HG02763 (cell line): ENCODE measurements around the gene SUGCT.
"Not testable (repeated sequence)": the region's sequence is repeated elsewhere in the genome, so short reads cannot be mapped to it uniquely, and the experiment has no call there.

Experiments
- ATAC-seq: cut with Tn5 transposase; IDR thresholded peaks from one replicate; pipeline ENCODE4 v1.9.1; 2021; ENCODE audit warnings: mild to moderate bottlenecking, moderate library complexity; ENCODE audit not compliant: unreplicated experiment

The SUGCT gene

DNA sequence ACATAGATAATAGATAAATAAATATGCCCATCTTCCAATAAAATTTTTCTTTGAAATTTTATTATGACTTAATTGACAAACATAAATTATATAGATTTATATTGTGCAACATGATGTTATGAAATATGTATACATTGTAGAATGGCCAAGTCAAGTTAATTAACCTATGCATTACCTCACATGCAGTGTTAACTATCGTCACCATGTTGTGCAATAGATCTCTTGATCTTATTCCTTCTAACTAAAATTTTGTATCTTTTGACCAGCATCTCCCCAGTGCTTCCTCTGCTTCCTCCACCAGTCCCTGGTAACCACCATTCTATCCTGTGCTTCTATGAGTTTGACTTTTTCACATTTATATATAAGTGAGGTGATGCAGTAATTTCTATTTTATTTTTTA is 259.6 kb downstream of the SUGCT start:
- ATAC-seq = no peak

DNA sequence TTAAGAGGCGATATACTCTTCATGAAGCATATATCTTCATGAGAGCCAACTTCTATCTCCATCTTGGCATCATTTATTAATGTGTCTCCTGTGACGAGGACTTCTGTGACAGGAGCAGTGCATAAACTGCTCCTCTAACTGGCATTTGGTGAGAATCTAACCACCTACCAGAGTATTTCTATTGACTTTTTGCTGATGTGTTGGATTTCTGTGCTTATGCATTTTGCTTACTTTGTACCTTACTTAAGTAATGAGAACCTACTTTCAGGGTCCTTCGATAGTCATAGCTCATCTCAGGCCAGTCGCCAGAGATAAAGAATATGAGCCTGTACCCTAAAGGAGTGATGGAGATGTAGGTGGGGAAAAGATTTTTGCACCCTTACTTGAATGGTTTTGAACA is 265.7 kb downstream of the SUGCT start:
- ATAC-seq = no peak

DNA sequence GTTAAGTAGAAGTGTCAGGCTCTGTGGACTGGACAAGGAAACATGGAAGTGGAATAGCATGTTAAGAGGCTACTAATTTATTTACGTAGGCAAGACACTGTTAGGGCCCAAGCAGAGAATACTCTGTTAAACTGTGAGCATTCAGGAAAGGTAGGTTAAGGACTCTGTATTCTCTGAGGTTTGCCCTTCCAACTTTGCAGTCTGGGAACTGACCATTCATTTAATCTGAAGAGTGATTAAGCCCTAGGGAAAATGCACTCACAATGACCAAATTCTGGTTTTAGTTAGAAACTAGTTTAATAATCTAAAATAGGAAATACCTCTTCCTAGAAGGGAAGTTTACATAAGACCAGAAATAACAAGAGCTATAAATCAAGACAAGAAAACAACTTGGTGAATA is 266.6 kb downstream of the SUGCT start:
- ATAC-seq = no peak

DNA sequence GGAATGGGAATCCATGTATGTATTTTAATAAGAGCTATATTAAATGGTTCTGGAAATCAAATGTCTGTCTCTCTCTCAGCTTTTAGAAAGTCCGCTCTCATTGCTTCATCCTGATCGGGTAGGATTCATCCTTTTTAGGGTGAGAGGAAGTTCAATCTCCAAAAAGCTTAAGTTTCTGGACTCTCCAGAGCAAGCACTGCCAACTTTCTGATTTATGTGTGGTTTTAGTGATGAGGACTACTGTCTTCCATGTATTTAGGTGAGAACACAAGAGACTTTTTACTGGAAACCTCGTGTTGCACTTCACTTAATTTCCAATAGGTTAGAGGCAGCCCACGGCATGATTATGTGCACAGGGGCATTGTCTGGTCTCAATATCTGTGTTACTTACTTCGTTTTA is 267.9 kb downstream of the SUGCT start:
- ATAC-seq = no peak

DNA sequence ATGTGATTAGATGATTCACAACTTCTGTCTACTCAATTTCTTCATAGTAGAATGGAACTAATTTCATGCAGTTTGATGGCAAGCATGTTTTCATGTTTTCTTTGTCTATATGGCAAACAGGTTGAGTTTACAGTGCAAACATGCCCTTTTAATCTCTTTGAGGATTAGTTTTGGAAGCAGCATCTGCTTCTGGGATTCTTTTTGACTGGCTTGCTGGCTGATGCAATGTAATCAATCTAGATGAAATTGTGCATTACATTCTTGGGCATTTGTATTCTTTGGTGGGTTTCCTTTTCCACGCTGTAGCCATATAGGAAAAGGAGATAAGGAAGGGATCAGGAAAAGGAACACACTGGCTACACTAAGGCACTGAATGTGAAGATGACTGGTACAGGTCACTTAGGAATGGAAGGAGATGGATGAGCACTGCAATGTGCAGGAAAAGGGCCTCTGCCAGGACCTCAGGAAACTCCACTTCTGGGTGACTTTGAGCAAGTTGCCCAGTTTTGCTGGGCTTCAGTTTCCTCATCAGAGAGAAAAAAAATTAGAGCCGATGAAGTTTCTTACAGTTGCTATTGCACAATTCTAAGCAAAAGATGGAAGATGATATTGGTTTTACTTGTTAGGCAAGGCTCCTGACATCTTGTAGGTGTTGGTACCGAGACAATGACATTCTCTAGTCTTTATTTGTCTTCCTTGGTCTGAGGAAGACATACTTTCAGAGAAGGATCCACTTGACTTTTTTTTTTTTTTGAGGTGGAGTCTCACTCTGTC is 269.1 kb downstream of the SUGCT start:
- ATAC-seq = no peak

DNA sequence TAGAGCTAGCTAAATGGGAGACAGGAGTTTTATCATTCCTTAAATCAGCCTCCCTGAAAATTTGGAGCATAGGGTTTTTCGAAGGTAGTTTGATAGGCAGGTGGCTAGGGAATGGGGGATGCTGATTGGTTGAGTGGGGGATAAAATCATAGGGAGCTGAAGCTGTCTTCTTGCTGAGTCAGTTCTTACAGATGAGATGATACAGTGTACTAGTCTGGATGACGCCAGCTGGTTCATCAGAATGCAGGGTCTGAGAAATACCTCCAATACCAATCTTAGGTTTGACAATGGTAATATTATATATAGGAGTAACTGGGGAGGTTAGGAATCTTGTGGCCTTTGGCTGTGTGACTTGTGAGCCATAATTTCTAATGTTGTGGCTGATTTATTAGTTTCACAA is 271.2 kb downstream of the SUGCT start:
- ATAC-seq = no peak

DNA sequence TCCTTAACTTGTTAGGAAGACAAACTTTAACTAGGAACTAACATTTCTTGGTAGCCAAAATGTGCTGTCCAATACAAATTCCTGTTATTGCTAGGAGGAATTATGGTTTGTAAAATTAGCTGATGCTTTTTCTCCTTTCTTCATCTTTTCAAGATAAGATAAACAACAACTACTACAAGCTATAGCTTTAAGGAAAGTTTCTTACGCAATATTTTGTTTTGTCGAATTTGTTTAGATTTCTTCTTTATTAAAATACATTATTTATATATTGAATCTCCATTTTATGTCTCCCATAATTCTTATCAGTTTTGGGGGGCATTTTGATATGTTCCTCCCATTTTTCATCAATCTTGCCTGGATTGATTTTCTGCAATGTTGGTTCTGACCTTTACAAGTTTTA is 277.5 kb downstream of the SUGCT start:
- no peak for ATAC-seq

DNA sequence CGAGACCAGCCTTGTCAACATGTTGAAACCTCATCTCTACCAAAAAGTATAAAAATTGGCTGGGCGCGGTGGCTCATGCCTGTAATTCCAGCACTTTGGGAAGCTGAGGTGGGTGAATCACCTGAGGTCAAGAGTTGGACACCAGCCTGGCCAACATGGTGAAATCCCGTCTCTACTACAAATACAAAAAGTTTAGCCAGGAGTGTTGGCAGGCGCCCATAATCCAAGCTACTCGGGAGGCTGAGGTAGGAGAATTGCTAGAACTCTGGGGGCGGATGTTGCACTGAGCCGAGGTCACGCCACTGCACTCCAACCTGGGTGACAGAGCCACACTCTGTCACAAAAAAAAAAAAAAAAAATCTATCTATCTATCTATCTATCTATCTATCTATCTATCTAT is 279.9 kb downstream of the SUGCT start:
- not testable (repeated sequence) for ATAC-seq

DNA sequence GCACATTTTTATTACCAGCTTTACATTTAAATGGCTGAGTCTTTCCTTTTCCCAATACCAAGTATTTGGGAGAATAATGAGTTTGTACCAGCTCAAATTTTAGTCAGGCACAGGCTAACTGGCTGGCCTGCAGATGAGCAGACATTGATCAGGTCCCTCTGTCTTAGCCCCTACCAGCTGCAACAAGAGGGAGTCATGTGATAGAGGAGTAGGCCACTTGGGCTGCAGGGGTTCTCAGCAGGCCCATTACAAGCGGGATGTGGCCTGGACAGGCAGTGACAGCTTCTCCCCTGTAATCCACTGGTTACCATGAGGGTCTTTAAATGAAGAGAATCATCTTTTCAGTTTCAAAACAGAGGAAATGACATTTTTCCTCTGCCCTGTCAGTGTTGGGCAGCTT is 283.6 kb downstream of the SUGCT start:
- ATAC-seq = no peak

DNA sequence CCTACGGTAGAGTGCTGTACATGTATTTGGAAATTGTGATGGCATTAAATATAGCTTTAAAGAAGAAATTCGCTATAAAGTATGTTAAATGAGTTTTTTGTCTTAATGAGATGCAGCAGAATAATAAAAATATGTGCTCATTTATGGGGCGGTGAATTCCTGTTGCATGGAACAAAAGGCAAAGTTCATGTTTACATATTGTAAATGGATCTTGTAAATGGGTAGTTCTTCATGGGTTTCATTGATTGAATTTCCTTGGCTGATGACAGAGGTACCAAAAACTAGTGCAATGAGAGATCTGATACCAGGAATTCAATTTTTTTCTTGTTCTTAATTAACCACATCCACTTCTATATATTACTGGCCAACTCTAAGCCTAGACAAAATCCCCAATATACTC is 284.2 kb downstream of the SUGCT start:
- no peak for ATAC-seq

DNA sequence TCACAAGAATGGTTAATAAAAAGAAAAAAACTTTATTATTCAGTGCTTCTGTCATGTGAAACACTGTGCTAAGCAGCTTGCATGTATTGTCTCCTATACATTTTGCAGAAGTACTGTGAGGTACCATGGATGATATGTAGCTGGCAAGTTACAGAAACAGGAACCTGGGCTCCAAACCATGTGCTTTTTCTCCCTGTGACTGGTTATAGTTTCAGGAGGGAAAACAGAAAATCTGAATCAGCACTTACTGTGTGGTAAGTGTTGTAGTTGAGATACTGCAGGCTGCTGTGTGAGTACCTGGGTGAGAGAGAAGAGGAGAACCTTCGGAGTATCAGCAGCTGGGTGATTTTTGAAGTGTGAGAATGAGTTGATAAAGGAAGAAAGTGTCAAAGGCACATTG is 285.0 kb downstream of the SUGCT start:
- ATAC-seq = no peak

DNA sequence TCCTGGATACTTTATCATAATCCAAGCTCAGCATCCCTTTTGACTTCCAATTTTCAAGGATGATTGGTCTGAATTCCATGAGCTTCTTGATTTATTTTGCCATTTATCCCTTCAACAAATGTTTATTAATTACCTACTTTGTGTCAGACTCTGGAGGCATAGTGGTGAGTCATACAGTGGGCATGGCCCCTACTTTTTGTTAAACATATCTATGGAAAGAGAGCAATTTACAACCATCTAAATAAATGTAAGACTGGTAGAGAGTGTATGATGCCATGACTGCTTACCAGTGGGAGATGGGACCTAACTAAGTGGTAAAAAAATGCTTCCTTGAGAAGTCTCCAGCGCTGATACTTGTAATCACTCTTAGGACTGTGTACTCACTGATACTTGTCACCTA is 286.6 kb downstream of the SUGCT start:
- ATAC-seq = no peak

DNA sequence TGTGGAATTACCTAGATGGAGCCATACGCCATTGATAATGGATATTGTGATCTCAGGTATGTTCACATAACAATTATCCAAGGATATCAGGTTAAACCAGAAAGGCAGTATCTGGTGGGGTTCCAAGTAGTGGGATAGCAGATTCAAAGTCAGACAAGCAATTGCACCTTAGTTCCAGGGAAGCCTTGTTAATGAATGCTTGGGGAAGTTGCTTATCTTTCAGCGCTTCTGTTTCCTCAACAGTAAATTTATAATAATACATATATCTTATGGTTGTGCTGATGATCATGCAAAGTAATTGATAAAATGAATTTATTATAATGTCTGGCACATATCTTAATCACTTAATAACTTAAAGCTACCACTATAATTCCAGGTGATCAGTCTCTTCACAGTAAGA is 290.9 kb downstream of the SUGCT start:
- ATAC-seq = no peak

DNA sequence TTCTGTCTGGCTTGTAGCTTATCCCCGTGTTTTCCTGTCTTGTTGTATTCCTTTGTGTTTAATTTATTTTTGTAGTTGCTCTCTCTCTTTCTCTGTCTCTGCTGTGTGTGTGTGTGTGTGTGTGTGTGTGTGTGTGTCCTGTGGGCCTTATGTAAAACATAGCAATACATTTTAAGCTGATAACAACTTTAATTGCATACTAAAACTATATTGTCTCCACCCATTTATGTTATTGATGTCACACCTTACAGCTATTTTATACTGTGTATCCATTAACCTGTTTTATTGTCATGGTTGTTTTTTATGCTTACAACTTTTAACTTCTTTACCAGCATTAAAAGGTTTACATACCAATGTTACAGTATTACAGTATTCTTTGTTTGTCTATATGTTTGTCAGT is 293.6 kb downstream of the SUGCT start:
- no peak for ATAC-seq

DNA sequence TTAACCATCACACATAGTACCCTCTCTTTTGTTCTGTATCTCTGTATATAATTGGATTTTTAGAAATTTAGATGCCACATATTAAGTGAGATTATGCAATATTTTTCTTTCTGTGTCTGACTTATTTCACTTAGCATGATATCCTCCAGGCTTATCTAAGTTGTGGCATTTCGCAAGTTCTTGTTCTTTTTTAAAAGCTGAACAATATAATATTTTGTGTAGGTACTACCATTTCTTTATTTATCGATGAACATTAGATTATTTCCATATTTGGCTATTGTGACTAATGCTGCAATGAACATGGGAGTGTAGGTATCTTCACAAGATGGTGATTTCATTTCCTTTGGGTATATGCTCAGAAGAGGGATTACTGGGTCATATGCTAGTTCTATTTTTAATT is 295.0 kb downstream of the SUGCT start:
- no peak for ATAC-seq

DNA sequence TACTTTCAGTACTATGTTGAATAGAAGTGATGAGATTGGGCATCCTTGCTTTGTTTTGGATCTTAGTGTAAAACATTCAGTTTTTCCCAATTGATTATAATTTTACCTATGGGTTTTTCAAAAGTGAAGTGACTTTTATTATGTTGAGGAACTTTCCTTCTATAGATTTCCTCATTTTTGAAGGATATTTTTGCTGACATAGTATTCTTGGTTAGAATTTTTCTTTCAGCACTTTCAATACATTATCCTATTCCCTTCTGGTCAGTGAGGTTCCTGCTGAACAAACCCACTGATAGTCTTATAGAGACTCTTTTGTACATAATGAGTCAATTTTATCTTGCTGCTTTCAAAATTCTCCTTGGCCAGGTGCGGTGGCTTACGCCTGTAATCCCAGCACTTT is 297.2 kb downstream of the SUGCT start:
- ATAC-seq = no peak

DNA sequence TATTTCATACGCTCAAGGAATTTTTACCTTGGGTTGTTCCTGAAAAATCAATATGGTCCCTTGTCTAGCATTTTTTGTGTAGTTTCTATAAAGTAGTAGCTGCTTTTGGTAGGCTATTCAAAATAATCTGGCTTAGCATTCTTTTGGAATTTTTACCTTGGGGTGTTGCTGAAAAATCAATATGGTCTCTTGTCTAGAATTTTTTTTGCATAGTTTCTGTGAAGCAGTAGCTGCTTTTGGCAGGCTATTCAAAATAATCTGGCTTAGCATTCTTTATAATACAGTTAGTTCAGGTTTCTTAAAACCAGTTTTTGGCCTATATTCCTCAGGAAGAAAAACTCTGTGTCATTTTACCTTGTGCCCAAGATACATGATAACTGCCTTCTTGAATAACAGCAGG is 301.9 kb downstream of the SUGCT start:
- no peak for ATAC-seq

DNA sequence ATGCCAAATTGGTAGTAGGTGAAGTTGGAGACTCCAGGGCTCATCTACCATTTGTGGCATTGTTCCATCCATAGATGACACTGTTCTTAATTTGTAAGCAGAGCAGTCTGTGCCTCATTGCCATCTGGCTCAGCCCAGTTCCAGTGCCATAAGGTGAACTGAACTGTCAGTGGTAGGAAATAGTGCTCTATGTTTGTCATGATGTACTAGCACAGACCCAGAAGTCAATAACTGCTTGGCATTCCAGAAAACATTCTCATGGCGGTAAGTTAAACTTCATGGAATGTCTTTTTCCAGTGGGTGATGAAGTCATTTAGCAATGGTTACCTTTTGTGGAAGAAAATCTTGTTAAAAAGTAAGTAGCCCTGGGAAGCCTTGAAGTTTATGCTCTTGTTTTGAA is 302.7 kb downstream of the SUGCT start:
- ATAC-seq = no peak

DNA sequence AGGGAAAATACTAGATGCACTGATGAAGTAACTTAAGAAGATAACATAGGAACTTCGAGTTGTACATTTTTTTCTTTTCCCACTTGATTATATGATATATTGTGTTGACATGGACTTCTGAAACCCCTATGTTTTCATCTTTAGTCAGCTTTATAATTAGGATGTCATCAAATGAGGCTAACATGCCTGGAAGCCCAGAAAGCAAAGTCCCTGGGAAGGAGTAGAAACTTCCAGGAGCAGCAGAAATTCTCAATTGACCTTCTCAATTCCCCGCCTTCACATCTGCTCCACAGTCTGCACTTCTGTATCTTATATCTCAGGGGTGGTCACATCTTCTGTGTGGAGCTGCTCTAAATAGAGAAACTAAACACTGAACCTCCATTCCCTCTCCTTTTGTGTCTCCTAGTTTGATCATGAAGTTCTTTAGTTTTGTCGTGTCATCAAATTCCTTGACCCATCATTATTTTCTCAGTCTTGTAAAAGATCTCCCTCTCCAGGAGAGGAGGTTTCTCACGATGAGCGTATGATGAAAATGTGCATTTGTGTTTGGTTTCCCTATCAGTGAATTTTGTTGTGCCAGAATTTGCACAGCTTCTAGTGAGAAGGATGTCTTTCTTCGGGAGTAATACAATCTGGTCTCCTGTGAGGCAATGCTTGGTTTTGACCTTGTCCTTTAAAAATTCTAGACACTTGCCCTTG is 303.3 kb downstream of the SUGCT start:
- no peak for ATAC-seq

DNA sequence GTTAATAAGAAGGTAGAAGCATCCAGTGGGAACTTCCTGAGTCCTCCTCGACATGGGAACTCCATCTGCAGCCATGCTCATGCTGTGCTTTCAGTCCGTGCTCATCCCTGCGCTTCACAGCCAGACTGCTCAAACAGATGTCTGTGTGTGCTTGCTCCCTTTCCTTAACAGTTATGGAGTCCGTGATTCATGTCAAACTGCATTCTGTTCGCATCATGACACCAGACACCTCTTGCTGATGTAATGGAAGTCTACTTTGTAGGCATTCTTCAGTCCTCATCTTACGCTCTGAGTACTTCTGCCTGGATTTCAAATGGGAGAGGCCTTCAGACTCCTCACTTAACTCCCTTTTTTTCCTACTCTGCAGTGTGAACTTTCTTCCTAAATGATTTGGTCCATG is 304.9 kb downstream of the SUGCT start:
- no peak for ATAC-seq

DNA sequence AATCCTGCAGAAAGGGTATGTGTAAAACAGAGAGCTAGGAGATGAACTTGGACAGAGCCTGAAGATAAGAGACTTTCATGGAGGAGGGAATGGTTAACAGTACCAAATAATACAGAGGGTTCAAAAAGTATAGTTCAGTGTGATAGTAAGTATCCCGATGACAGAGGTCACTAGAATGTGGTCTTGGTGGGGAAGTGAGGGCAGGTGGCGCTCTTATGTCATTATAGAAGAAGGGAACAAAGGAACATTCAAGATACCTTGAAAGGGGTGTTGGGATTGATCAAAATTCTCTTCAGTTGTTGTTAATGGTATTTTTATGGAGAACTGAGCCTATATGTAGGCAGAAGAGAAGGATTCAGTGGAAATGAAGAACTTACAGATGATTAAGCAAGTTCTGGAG is 312.5 kb downstream of the SUGCT start:
- ATAC-seq = no peak

DNA sequence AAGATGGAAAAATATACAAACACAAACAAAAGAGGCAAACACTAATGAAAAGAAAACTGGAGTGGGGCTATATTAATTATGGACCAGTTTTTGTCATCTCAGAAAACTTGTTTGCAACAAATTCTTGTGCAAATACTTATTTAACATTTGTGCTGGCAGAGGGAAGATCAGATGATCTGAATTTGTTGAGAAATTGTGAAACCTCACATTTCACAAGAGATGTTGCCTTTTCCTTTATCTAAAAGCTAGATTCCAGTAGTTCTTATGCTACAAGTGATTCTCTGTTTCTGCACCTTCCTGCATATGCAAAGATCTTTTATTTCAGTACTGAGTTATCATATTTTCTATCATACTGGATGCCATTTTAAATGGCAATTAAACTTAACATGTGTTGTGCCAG is 320.7 kb downstream of the SUGCT start:
- ATAC-seq = no peak
